GM19351 (cell line): ENCODE results near the gene ARID5A.
"Not testable (repeated sequence)": the region's sequence is repeated elsewhere in the genome, so short reads cannot be mapped to it uniquely, and the experiment has no call there.

Experiments used
- ATAC-seq: cut with Tn5 transposase; IDR thresholded peaks from one replicate; pipeline ENCODE4 v1.9.1; 2021; ENCODE audit warnings: mild to moderate bottlenecking, moderate library complexity; ENCODE audit not compliant: unreplicated experiment

The ARID5A gene

GRCh38 chr2:96554293-96555145 is 18.0 kb downstream of the ARID5A start:
- no peak for ATAC-seq

DNA sequence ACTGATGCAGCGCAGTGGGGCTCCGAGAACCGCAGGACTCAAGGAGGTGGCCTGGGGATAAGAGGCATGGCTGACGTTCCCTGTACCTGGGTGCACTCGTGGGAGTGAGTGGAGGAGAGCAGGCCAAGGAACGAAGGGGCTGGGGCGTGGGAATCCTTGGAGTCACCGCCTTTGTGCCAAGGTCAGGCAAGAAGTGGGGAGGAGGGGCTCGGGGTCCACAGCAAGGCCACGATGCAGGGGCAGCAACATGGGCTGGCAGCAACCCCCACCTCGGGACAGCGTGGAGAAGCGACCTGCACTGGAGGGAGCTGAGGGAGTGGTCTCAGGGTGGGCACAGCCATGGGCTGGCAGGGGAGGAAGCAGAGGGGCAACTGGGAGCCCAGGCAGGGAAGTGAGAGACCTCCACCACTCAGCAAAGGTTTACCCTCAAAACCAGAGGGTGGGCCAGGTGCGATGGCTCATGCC is 18.6 kb downstream of the ARID5A start:
- ATAC-seq, result no peak

DNA sequence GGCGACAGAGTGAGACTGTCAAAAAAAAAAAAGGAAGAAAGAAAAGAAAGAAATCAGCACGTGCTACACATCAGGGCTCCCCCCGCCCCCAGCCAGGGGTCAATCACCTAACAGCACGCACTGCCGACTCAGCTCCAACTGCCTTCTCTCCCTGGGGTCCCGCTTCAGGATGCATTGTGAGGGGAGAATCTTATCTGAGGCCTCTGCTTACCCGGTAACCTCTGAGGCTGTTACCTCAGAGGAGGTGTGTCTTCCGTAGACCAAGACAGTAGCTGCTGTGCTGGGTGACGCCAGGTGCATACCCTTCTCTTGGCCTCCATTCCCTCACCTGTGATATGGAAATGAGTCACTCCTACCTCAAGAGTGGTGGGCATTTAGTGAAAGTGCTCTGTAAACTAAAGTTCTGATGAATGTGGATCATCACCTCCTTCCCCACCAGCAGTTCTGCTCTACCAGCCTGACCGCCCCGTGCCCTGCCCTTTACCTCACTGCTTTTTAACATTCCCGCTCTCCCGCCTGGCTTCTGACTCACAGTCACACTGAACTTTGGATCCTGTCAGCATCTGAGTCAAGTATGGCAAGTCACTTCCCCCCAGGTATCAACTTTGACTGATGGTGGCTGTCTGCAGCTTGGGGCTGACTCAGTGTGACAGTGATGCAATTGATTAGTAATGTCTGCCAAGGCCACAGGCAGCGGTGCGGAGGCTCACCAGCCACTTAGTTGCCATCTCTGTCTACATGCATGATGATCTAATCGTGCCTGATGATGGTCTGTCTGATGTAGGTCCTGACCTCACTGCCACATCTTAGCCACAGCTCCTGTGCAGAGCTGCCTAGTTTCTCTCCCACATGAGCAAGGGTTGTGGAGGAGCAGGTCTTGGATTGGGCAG is 20.1 kb downstream of the ARID5A start:
- ATAC-seq, result no peak

- not testable (repeated sequence) for ATAC-seq
Measured at GRCh38 chr2:96557421-96557820, 20.9 kb downstream of the ARID5A start.

- ATAC-seq, result no peak
Measured at GRCh38 chr2:96558061-96558460, 21.5 kb downstream of the ARID5A start.

- ATAC-seq, result no peak
Measured at GRCh38 chr2:96558485-96558884, 21.9 kb downstream of the ARID5A start.

- ATAC-seq, result no peak
Measured at GRCh38 chr2:96564026-96564425, 27.5 kb downstream of the ARID5A start.

GRCh38 chr2:96564563-96564962 is 28.0 kb downstream of the ARID5A start:
- no peak for ATAC-seq

DNA sequence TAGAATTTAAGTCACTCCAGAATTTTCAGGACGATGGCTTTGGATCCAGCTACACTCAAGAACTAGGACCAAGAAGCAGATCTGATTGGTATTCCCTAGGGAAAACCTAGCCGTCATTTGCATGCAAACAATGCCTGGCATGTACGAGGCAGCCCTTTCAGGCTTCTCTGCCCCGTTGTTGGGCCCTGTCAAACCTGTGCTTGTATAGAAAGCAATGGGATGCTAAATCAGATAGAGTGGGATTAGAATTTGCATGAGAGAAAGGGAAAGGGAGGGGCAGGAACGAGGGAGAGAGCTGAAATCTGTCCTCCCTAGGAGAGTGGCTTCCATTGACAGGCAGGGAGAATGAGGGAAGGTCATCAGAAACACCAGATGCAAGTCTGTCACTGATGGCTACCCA is 28.6 kb downstream of the ARID5A start:
- no peak for ATAC-seq

DNA sequence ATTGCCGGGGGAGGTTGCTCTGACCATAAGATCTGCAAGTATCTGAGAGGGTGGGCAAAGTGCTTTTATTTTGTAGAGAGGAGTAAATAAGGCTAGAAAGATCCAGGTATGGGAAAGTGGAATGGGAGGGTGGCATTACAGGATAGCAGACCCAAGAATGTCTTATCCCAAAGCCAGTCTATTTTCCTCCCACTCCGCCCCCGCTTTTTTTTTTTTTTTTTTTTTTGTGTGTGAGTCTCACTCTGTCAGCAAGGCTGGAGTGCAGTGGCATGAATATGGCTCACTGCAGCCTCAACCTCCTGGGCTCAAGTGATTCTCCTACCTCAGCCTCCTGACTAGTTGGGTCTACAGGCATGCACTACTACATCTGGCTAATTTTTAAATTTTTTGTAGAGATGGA is 31.5 kb downstream of the ARID5A start:
- ATAC-seq, result no peak

DNA sequence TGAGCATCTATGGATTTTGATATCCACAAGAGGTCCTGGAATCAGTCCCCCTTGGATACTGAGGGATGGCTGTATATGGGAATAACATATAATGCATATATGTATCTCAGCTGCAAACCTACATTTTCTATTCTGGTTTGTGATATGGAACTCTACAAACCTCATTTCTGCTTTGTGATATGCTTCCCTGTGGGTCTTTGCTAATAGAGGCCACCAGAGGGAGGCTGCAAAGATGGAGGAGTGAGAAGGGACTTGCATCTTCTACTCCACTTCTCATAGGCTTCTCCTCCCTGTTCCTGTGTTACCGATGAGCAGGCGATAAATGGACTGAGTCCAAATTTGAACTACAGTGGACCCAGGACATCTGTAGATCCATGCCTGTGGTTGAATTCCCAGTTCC is 37.8 kb downstream of the ARID5A start:
- ATAC-seq, result no peak

DNA sequence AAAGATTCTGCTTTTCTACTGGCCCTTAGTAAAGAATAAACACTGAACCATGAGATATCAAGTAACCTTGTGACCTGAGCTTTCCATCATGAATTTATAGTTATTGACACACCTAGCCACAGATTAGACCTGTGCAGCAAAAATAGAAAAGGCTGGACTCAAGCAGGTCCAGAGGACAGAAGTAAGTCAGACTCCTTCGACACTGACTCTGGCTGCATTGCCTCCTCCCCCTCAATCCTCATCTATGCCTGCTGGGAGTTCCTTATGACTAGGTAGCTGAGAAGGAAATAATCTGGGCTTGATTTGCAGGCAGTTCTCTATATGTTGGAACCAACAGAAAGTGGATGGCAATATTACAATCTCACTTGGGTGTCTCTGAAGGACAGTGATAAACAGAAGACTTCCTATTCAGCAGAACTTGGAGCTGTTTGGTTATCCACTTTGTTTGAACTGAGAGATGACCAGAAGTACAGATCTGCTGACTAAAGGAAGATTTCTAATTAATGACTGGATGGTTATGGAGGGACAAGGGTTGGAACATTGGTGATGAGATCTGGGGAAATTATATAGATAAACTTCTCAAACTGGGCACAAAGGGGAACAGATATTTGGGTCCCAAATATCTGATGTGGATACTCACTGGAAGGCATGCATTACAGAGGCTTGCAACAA is 39.4 kb downstream of the ARID5A start:
- ATAC-seq, result no peak

- no peak for ATAC-seq
Measured at GRCh38 chr2:96577501-96577900, 40.9 kb downstream of the ARID5A start.

DNA sequence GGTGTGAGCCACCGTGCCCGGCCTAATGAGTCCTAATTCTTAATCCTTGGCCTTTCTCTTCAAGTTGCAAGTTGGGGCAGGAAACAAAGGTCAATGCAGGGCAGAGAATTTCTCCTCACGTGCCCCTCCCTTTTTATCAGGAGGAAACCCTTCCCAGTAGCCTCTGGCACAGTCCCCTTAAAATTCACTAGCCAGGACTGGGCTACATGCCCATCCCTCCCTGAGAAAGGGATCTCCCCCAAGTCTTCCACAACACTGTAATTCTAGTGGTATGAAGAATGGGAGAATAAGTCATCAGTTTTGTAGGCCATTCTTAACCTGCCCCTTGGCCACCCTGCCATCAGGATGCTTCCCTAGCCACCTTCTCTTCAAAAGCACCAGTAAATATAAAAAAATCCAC is 42.2 kb downstream of the ARID5A start:
- no peak for ATAC-seq

- no peak for ATAC-seq
Measured at GRCh38 chr2:96579422-96579821, 42.9 kb downstream of the ARID5A start.

DNA sequence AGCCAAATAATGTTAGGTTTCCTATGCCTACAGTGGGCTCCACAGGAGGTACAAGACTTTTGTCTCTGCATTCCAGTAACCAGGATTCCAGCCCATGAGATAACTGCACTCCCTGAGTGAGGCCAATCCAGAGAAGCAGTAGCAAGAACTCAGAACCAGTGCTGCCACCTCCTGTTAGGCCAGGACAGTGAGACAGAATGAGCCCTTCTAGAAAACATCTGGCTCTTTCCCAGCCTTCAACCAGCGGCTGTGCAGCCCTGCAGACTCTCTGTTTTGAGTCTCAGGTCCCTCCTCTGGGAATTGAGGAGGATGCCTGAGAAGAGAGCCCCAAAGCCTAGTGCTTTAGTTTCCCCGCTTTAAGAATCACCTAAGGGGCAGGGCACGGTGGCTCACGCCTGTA is 44.2 kb downstream of the ARID5A start:
- ATAC-seq, result no peak

GRCh38 chr2:96584017-96584416 is 47.5 kb downstream of the ARID5A start:
- no peak for ATAC-seq

GRCh38 chr2:96587843-96588242 is 51.3 kb downstream of the ARID5A start:
- ATAC-seq, result no peak

DNA sequence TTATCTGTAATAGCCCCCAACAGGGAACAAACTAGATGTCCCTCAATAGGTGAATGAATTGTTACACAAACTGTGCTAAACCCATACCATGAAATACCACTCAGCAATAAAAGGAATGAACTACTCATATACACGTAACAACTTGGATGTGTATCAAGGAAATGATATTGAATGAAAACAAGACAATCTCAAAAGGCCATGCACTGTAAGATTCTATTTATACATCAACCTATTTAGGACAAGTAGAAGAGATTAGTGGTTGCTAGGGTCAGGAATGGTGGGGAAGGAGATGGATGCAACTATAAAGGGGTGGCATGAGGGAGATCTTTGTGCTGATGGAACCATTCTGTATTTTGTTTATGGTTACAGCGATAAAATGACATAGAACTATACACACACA is 54.5 kb downstream of the ARID5A start:
- ATAC-seq, result no peak

DNA sequence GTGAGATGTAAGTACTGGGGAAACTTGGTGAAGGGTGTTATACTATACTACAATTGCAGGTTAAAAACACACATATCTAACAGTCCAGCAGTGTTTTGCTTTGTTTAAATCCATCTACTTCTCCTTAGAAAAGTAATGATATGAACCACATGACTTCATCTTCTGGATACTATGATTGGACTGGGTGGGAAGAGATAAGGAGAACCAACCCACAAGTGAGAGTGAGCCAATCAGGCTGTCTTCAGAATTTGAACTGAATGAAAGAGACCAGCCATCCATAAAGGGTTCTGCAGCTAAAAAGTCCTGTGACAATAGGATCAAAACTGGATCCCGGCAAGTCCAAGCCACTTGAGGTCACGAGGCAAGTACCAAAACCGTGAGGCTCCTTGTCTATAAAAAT is 54.9 kb downstream of the ARID5A start:
- ATAC-seq, result no peak

GRCh38 chr2:96594282-96594681 is 57.7 kb downstream of the ARID5A start:
- ATAC-seq, result no peak
